ENCODE measurements around the gene HSF5.

GRCh38 chr17:58432806-58433573, 55.2 kb downstream of the HSF5 start:
- no peak for TF ChIP-seq POLR2AphosphoS5 (IDR thresholded peaks at IDR 0.05; ENCODE audit: borderline replicate concordance, low read depth, low read length)
- TF ChIP-seq EZH2 (IDR thresholded peaks at IDR 0.05): no peak
- TF ChIP-seq FOXP2 (optimal IDR thresholded peaks at IDR 0.05; ENCODE audit: control extremely low read depth, extremely low read length, insufficient read depth): no peak

Measured in SK-N-MC (cell line).